ENCODE measurements around the gene SYT14.

GRCh38 chr1:209996348-209996747 is 58.3 kb downstream of the SYT14 start:
- TF ChIP-seq CTCF (IDR thresholded peaks at IDR 0.05) (no peak), POLR2A (IDR thresholded peaks at IDR 0.05) (no peak)
